H1 (cell line): Measurements from ENCODE around the gene LURAP1L. TPM values are rescaled to one million over a fixed set of nuclear protein-coding genes. Genes with fewer than 3 reads are reported as not detected.

ENCODE experiments used
- CTCF ChIA-PET: fragments of 300-600 bp; sonication (Branson Sonifier 250); formaldehyde crosslinking; loops from one replicate; lab custom pipeline; 2021; ENCODE audit not compliant: partially characterized antibody; lab: Charles Lee
- POLR2A ChIA-PET: fragments of 300-600 bp; sonication (Branson Sonifier 250); formaldehyde crosslinking; loops from one replicate; lab custom pipeline; 2021; ENCODE audit warnings: inconsistent platforms; ENCODE audit not compliant: partially characterized antibody; lab: Charles Lee
- DNase-seq, 2 experiments: peaks; one replicate each; pipeline versions ENCODE4 v3.0.0 to v3.0.0-alpha.2; 2010 to 2022; ENCODE audit warnings: low spot score in 2 of 2, low read depth in 1 of 2, mixed read lengths in 1 of 2
- FAIRE-seq: peaks from 2 replicates; lab custom pipeline; 2011; peaks lifted over from hg19 to GRCh38; lab: Jason Lieb, UNC
- H2AFZ ChIP-seq: 2 replicates; pipeline ENCODE4 v1.8.1; 2012; ENCODE audit warnings: low read length, inconsistent platforms
- H2AK5ac ChIP-seq: 2 replicates; pipeline ENCODE4 v1.6.1; 2013; ENCODE audit warnings: low read depth, low read length
- H2BK120ac ChIP-seq: replicated peaks from 2 replicates; pipeline ENCODE3; 2013; ENCODE audit warnings: low read depth, low read length, inconsistent platforms
- H2BK12ac ChIP-seq: 2 replicates; pipeline ENCODE4 v1.6.1; 2013; ENCODE audit warnings: low read depth, low read length
- H2BK15ac ChIP-seq: 2 replicates; pipeline ENCODE4 v1.6.1; 2013; ENCODE audit warnings: low read length
- H2BK20ac ChIP-seq: 2 replicates; pipeline ENCODE4 v1.6.1; 2013; ENCODE audit warnings: low read length
- H2BK5ac ChIP-seq: 2 replicates; pipeline ENCODE4 v1.6.1; 2013; ENCODE audit warnings: low read depth, low read length
- H3K14ac ChIP-seq: 2 replicates; pipeline ENCODE4 v1.6.1; 2013; ENCODE audit warnings: inconsistent platforms; ENCODE audit not compliant: insufficient read length
- H3K18ac ChIP-seq: 2 replicates; pipeline ENCODE4 v1.6.1; 2013; ENCODE audit warnings: low read length; ENCODE audit errors: extremely low read depth
- H3K23ac ChIP-seq: 2 replicates; pipeline ENCODE4 v1.6.1; 2013; ENCODE audit warnings: inconsistent platforms; ENCODE audit not compliant: insufficient read length
- H3K23me2 ChIP-seq: 2 replicates; pipeline ENCODE4 v1.6.1; 2013; ENCODE audit warnings: low read depth, low read length
- H3K27ac ChIP-seq: 2 replicates; pipeline ENCODE4 v1.6.1; 2011; ENCODE audit warnings: low read depth, low read length, inconsistent platforms
- H3K27me3 ChIP-seq, 4 experiments: replicated peaks in 1 of 4; 1 replicate in 1 of 4; 2 replicates in 3 of 4; pipeline versions ENCODE4 v1.6.1 to v1.8.1; 2011 to 2013; ENCODE audit warnings: low read length in 3 of 4, mild to moderate bottlenecking in 3 of 4, inconsistent platforms in 2 of 4, mixed read lengths in 2 of 4, moderate library complexity in 1 of 4; ENCODE audit not compliant: control insufficient read depth in 3 of 4, insufficient read depth in 3 of 4; ENCODE audit errors: extremely low read depth in 1 of 4
- H3K36me3 ChIP-seq, 4 experiments: 2 replicates each; pipeline versions ENCODE4 v1.6.1 to v1.8.1; 2011 to 2013; ENCODE audit warnings: mild to moderate bottlenecking in 4 of 4, low read length in 3 of 4, moderate library complexity in 2 of 4, control low read depth in 1 of 4, inconsistent platforms in 1 of 4; ENCODE audit not compliant: insufficient read depth in 4 of 4, control insufficient read depth in 2 of 4
- H3K4ac ChIP-seq: replicated peaks from 2 replicates; pipeline ENCODE3; 2013; ENCODE audit warnings: low read length, low read depth, mixed read lengths, inconsistent platforms; ENCODE audit not compliant: insufficient read length
- H3K4me1 ChIP-seq, 4 experiments: replicated peaks in 1 of 4; 1 replicate in 1 of 4; 2 replicates in 3 of 4; pipeline versions ENCODE4 v1.6.1 to v1.8.1; 2011 to 2013; ENCODE audit warnings: low read length in 3 of 4, inconsistent platforms in 2 of 4, mixed read lengths in 1 of 4; ENCODE audit not compliant: insufficient read depth in 4 of 4, control insufficient read depth in 3 of 4
- H3K4me2 ChIP-seq, 2 experiments: 2 replicates each; pipeline versions ENCODE4 v1.6.1 to v1.8.1; 2011 to 2013; ENCODE audit warnings: low read depth in 2 of 2, low read length in 2 of 2, control low read depth in 1 of 2, inconsistent platforms in 1 of 2, mild to moderate bottlenecking in 1 of 2; ENCODE audit not compliant: insufficient read depth in 1 of 2
- H3K4me3 ChIP-seq, 4 experiments: fragments of 200-600, 300-600 bp in 1 of 4; sonication (generic), shearing (Covaris generic), sonication (Bioruptor Twin) in 1 of 4; 2 replicates each; pipeline versions ENCODE4 v1.5.1 to v1.8.1; 2011 to 2016; ENCODE audit warnings: low read length in 4 of 4, low read depth in 3 of 4, control low read depth in 2 of 4, inconsistent platforms in 2 of 4, mild to moderate bottlenecking in 2 of 4, mixed read lengths in 1 of 4, moderate library complexity in 1 of 4; ENCODE audit not compliant: insufficient read depth in 2 of 4; ENCODE audit errors: extremely low read depth in 1 of 4
- H3K56ac ChIP-seq: replicated peaks from 2 replicates; pipeline ENCODE3; 2013; ENCODE audit warnings: low read depth, mild to moderate bottlenecking, mixed read lengths, low read length, inconsistent platforms; ENCODE audit not compliant: insufficient read length
- H3K79me1 ChIP-seq: 2 replicates; pipeline ENCODE4 v1.6.1; 2013; ENCODE audit warnings: low read depth, low read length, control low read depth
- H3K79me2 ChIP-seq, 2 experiments: 2 replicates each; pipeline versions ENCODE4 v1.6.1 to v1.8.1; 2012 to 2013; ENCODE audit warnings: low read length in 2 of 2, mild to moderate bottlenecking in 2 of 2, inconsistent platforms in 1 of 2; ENCODE audit not compliant: insufficient read depth in 2 of 2, control insufficient read depth in 1 of 2
- H3K9ac ChIP-seq, 4 experiments: replicated peaks in 1 of 4; 1 replicate in 1 of 4; 2 replicates in 3 of 4; pipeline versions ENCODE4 v1.6.1 to v1.8.1; 2011 to 2013; ENCODE audit warnings: low read depth in 3 of 4, low read length in 3 of 4, control low read depth in 2 of 4, mild to moderate bottlenecking in 2 of 4, moderate library complexity in 2 of 4, inconsistent platforms in 1 of 4; ENCODE audit errors: extremely low read depth in 1 of 4
- H3K9me3 ChIP-seq, 2 experiments: 2 replicates each; pipeline versions ENCODE4 v1.6.1 to v1.8.1; 2012 to 2013; ENCODE audit warnings: mild to moderate bottlenecking in 2 of 2, moderate library complexity in 2 of 2, control low read depth in 1 of 2, inconsistent platforms in 1 of 2, low read depth in 1 of 2, low read length in 1 of 2, mixed read lengths in 1 of 2; ENCODE audit not compliant: insufficient read depth in 2 of 2
- H4K20me1 ChIP-seq, 2 experiments: replicated peaks in 1 of 2; 2 replicates each; pipeline versions ENCODE3 to v1.8.1; 2011 to 2013; ENCODE audit warnings: inconsistent platforms in 2 of 2, low read length in 2 of 2, mild to moderate bottlenecking in 1 of 2; ENCODE audit not compliant: insufficient read depth in 2 of 2, control insufficient read depth in 1 of 2
- H4K5ac ChIP-seq: 2 replicates; pipeline ENCODE4 v1.6.1; 2013; ENCODE audit warnings: low read length, low read depth, mixed read lengths, inconsistent platforms; ENCODE audit not compliant: insufficient read length
- H4K8ac ChIP-seq: 2 replicates; pipeline ENCODE4 v1.8.0; 2013; ENCODE audit warnings: mild to moderate bottlenecking, moderate library complexity, low read length, inconsistent platforms; ENCODE audit not compliant: insufficient read depth; ENCODE audit errors: extremely low read depth
- H4K91ac ChIP-seq: replicated peaks from 2 replicates; pipeline ENCODE3; 2013; ENCODE audit warnings: low read length, mixed read lengths, inconsistent platforms; ENCODE audit not compliant: insufficient read length
- BRCA1 ChIP-seq: IDR thresholded peaks from 2 replicates; pipeline ENCODE4 v1.6.1; 2012; ENCODE audit warnings: low read depth, low read length, improper control_type of control experiment
- CBX8 ChIP-seq: fragments of 300-800, 300-1000 bp; sonication (generic); IDR thresholded peaks from 2 replicates; pipeline ENCODE4 v1.7.1; 2016; ENCODE audit warnings: low read depth, low read length, borderline replicate concordance
- CEBPB ChIP-seq: IDR thresholded peaks from 2 replicates; pipeline ENCODE4 v1.6.1; 2012; ENCODE audit warnings: low read depth, low read length
- CHD1 ChIP-seq: IDR thresholded peaks from 2 replicates; pipeline ENCODE4 v1.6.1; 2012; ENCODE audit warnings: low read depth, low read length, improper control_type of control experiment
- EP300 ChIP-seq, 2 experiments: IDR thresholded peaks; 1 replicate in 1 of 2; 2 replicates in 1 of 2; pipeline ENCODE4 v1.6.1; 2011 to 2012; ENCODE audit warnings: low read depth in 2 of 2, low read length in 2 of 2, mild to moderate bottlenecking in 2 of 2, borderline replicate concordance in 1 of 2, inconsistent platforms in 1 of 2, moderate library complexity in 1 of 2
- FOSL1 ChIP-seq: IDR thresholded peaks from 2 replicates; pipeline ENCODE4 v1.6.1; 2011; ENCODE audit warnings: mild to moderate bottlenecking, low read depth, low read length, moderate library complexity; ENCODE audit not compliant: insufficient read depth
- GABPA ChIP-seq: IDR thresholded peaks from 2 replicates; pipeline ENCODE4 v1.6.1; 2011; ENCODE audit warnings: mild to moderate bottlenecking, low read length, moderate library complexity, borderline replicate concordance; ENCODE audit not compliant: insufficient read depth
- MAX ChIP-seq: IDR thresholded peaks from 2 replicates; pipeline ENCODE4 v1.6.1; 2012; ENCODE audit warnings: inconsistent platforms
- PHF8 ChIP-seq: fragments of 200-600 bp; sonication (generic); conservative IDR thresholded peaks from 2 replicates; pipeline ENCODE4 v1.7.1; 2012; ENCODE audit warnings: low read depth, mild to moderate bottlenecking, inconsistent platforms, low read length, moderate library complexity
- POU5F1 ChIP-seq: IDR thresholded peaks from 2 replicates; pipeline ENCODE4 v1.6.1; 2011; ENCODE audit warnings: low read depth, mild to moderate bottlenecking, low read length, moderate library complexity
- RAD21 ChIP-seq, 2 experiments: IDR thresholded peaks in 1 of 2; conservative IDR thresholded peaks in 1 of 2; 2 replicates each; pipeline ENCODE4 v1.6.1; 2011; ENCODE audit warnings: low read depth in 2 of 2, low read length in 2 of 2, improper control_type of control experiment in 1 of 2, inconsistent platforms in 1 of 2, mild to moderate bottlenecking in 1 of 2, moderate library complexity in 1 of 2
- RXRA ChIP-seq: IDR thresholded peaks from 2 replicates; pipeline ENCODE4 v1.6.1; 2011; ENCODE audit warnings: low read depth, mild to moderate bottlenecking, low read length, moderate library complexity; ENCODE audit not compliant: insufficient read depth
- SUZ12 ChIP-seq: fragments of 200-600 bp; sonication (generic); IDR thresholded peaks from 2 replicates; pipeline ENCODE4 v1.6.1; 2012; ENCODE audit warnings: mild to moderate bottlenecking, inconsistent platforms, low read length, moderate library complexity, mixed read lengths
- TBP ChIP-seq: IDR thresholded peaks from 2 replicates; pipeline ENCODE4 v1.6.1; 2011; ENCODE audit warnings: low read depth, low read length, improper control_type of control experiment
- WGBS, 2 experiments: shearing (Covaris generic) in 1 of 2; methylation state at CpG; one replicate each; pipeline versions ENCODE4 v1.1.6 to v1.1.7; 2013 to 2015; ENCODE audit warnings: low lambda C conversion rate in 2 of 2, mixed read lengths in 2 of 2, inconsistent platforms in 1 of 2, low coverage in 1 of 2, missing lambda C conversion rate in 1 of 2; ENCODE audit not compliant: insufficient replicate concordance in 2 of 2, insufficient coverage in 1 of 2, insufficient read length in 1 of 2; ENCODE audit errors: extremely low coverage in 1 of 2, missing lambda C conversion rate in 1 of 2; 5-methylcytosine and 5-hydroxymethylcytosine counted together
- polyA plus RNA-seq, 7 experiments: library from polyadenylated mRNA; depleted of rRNA in 3 of 7; stranded (reverse) in 5 of 7; unstranded in 2 of 7; fragments of >200 nt in 5 of 7; fragments of 200-250 nt in 2 of 7; gene quantifications; 1 replicate in 5 of 7; 2 replicates in 1 of 7; 4 replicates in 1 of 7; pipeline versions ENCODE4 v1.2.1 to v1.2.3, GENCODE V29; 2011 to 2013; ENCODE audit warnings: missing spikeins in 2 of 7, mixed read lengths in 2 of 7
- total RNA-seq: library from RNA; stranded (reverse); fragmentation: NEBNext Ultra II Directional; extraction: Animal tissue kit (Norgen Biotek cat#: 25700); gene quantifications from 2 replicates; pipeline ENCODE4 v1.2.1, GENCODE V29; 2021

The LURAP1L gene
- total and polyA plus RNA-seq, 2 of the 8 experiments (the other 6 are each of a cell fraction or from before 2014, with no cell fraction given) = 0.63 to 1.2 TPM

GRCh38 chr9:12854221-12854620 is 79.4 kb downstream of the LURAP1L start:
- Histone ChIP-seq H3K4ac (no peak overlapping the region), H3K56ac (no peak overlapping the region), H2BK12ac (no peak overlapping the region), H3K36me3 (no peaks in the 10 kb centered on the region)
- no peak for TF ChIP-seq TBP
- no peak for TF ChIP-seq RAD21 (IDR thresholded peaks at IDR 0.05 in 1 of 2, conservative IDR thresholded peaks at IDR 0.05 in 1 of 2; ENCODE audit: low read depth in 2 of 2, low read length in 2 of 2)
- TF ChIP-seq GABPA = no peak
- no peak for TF ChIP-seq SUZ12
- no peak for TF ChIP-seq RXRA
- no peak for TF ChIP-seq BRCA1
- no peak for TF ChIP-seq MAX
- no peak for TF ChIP-seq EP300 (IDR thresholded peaks at IDR 0.05; ENCODE audit: borderline replicate concordance in 1 of 2, low read depth in 2 of 2, low read length in 2 of 2)
- no peak for TF ChIP-seq CBX8
- TF ChIP-seq CHD1 = no peak
- TF ChIP-seq POU5F1 = no peak
- TF ChIP-seq FOSL1 = no peak
- TF ChIP-seq PHF8 = no peak
- no peak for TF ChIP-seq CEBPB
- TF ChIP-seq, all 59 proteins: peak for 0
- H2BK120ac ChIP-seq = no peak overlapping the region
- no peak overlapping the region for H2BK20ac ChIP-seq
- H2AK5ac ChIP-seq = no peak overlapping the region
- no peaks in the 10 kb centered on the region for H3K27me3 ChIP-seq
- no peak overlapping the region for H4K91ac ChIP-seq
- no peak overlapping the region for H3K4me2 ChIP-seq
- no peak overlapping the region for H4K8ac ChIP-seq
- FAIRE-seq (no peak), DNase-seq (no peak)
- no peak overlapping the region for H3K9ac ChIP-seq
- WGBS, 2 experiments = 94% methylated on average over 2 of the region's 2 CpGs; no CpG with 5 or more reads in 1 of the 2 experiments
- H2BK5ac ChIP-seq = no peak overlapping the region
- H3K27ac ChIP-seq = no peak overlapping the region
- H3K79me1 ChIP-seq = no peaks in the 10 kb centered on the region
- H3K79me2 ChIP-seq = no peaks in the 10 kb centered on the region
- no peak overlapping the region for H2AFZ ChIP-seq
- POLR2A ChIA-PET = no interaction called here
- H3K23ac ChIP-seq = no peak overlapping the region
- H4K5ac ChIP-seq = no peak overlapping the region
- H3K9me3 ChIP-seq = no peaks in the 10 kb centered on the region
- H3K4me1 ChIP-seq = peaks cover 0 to 2% (median 0%) of the 10 kb centered on the region in 4 experiments; a peak in 1 of 7 replicates
- CTCF ChIA-PET = interaction anchor here (0.5 kb wide), 1 partner anchor 152 kb away, joined by 5 read pairs; no protein-coding TSS in a partner anchor
- H2BK15ac ChIP-seq = no peak overlapping the region
- H4K20me1 ChIP-seq = no peaks in the 10 kb centered on the region
- H3K4me3 ChIP-seq = no peak overlapping the region
- H3K18ac ChIP-seq = no peak overlapping the region
- H3K14ac ChIP-seq = no peak overlapping the region
- no peaks in the 10 kb centered on the region for H3K23me2 ChIP-seq
